SKM-1 (cell line): ENCODE measurements around the gene WFIKKN1.

Experiments used
- DNase-seq: peaks from one replicate; lab custom pipeline; 2025; ENCODE audit not compliant: unreplicated experiment; lab: John Stamatoyannopoulos, UW

The WFIKKN1 gene, protein sequence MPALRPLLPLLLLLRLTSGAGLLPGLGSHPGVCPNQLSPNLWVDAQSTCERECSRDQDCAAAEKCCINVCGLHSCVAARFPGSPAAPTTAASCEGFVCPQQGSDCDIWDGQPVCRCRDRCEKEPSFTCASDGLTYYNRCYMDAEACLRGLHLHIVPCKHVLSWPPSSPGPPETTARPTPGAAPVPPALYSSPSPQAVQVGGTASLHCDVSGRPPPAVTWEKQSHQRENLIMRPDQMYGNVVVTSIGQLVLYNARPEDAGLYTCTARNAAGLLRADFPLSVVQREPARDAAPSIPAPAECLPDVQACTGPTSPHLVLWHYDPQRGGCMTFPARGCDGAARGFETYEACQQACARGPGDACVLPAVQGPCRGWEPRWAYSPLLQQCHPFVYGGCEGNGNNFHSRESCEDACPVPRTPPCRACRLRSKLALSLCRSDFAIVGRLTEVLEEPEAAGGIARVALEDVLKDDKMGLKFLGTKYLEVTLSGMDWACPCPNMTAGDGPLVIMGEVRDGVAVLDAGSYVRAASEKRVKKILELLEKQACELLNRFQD

GRCh38 chr16:630815-631405 is at the start of gene WFIKKN1:
WFIKKN1 (plus strand) TSS chr16:630985; CDS start chr16:631254, 269 bp downstream.
- DNase-seq: no peak

DNA sequence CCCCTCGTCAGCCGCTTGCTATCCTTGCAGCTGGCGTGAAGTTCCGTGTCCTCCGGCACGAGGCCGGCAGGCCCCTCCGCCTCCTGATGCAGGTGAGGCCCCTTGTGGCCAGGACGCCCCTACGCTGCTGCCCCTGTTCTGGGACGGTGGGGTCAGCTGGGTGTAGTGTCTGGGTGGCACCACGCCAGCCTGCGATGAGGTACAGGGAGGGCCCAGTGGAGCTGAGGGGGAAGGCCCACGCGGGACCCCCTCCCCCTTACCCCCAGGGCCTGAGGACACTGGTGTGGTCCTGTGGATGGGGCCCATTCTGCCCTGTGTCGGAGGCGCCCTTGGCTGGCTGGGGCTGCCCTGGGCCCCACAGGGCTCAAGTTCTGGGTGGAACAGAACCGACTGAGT is 48.6 kb upstream of the WFIKKN1 start:
- no peak for DNase-seq

- no peak for DNase-seq
Observed at GRCh38 chr16:582614-583331, 48.0 kb upstream of the WFIKKN1 start.

DNA sequence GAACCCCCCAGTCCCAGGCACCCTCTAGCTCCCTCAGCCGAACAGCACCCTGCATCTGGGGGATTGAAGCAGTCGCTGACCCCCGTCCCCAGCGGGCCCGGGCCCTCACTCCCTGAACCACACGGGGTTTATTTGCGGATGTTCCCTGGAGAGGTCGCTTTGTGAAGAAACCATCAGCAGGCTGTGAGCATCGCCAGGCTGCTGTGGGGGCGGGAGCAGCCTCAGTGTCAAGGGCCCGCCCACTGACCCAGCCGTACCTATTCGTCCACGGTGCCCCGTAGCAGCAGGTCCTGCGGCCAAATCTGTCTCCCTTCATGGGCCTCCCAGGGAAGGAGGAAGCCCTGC is 47.3 kb upstream of the WFIKKN1 start:
- DNase-seq: no peak

DNA sequence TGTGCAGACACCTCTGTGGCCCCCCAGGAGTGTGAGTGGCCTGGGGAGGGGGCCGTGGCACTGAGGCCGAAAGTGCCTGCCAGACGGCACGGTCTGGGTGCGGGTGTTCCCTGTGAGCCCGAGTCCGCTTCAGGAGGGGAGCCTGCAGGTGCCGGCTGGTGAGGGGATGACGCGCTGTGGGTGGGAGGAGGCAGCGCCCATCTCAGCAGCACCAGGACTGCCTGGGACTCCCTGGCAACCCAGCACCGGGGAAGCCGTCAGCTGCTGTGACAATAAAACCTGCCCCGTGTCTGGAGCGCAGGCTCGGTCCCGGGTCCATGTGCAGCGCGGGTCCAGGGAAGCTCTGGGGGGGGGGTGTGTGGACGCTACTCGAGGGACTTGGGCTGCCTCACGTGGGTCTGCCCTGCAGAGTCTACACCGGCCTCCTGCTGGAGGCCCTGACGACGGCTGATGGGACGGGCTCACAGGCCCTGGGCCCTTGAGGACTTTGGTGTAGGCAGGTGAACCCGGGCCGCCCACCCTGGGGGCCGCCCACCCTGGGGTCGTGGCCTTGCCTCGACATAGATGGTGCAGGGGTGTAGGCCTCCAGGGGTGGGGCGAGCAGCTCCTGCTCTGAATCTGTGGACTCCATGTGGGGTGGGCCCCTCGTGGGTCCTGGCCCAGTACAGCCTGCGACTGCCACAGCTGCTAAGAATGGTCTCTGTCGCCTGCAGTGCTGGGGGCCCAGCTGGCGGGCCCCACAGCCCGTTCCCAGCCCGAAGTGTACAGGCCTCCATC is 46.8 kb upstream of the WFIKKN1 start:
- DNase-seq: no peak

DNA sequence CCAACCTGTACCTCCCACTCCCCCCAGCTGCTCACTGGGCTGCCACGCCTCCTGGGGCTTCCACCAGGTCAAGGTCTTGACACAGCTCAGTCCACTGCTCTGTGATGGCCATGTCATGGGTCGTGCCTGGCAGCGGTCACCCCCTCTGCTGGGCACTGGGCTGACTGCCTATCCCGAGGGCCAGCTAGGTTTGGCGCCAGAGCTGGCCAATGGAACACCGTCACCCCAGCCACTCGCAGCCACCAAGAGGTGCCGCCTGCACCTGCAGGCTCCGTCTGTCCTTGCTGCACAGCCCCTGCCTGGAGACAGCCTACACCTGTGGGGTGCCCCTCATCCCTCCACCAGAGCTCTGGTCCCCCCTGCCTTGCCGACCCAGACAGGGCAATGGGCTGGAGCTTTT is 45.4 kb upstream of the WFIKKN1 start:
- DNase-seq: no peak

DNA sequence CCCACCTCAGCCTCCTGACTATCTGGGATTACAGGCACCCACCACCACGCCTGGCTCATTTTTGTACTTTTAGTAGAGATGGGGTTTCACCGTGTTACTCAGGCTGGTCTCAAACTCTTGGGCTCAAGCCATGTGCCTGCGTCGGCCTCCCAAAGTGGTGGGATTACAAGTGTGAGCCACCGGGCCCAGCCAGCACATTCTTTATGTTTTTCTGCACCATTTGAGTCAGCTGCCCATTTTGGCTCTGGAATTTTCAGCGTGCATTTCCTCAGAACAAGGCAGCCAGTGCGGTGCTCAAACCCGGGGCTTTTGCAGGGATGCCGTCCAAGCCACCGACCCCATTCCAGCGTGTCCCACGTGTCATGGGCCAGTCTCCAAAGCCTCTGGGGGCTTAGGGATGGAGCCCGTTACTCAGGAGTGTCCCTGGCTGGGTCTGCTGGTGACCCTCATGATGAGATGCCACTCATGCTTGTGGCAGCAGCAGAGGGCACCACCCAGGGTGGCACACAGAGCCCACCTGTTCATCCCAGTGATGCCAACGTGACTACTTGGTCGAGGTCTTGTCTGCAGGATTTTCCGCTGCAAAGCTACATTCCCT is 44.6 kb upstream of the WFIKKN1 start:
- no peak for DNase-seq

DNA sequence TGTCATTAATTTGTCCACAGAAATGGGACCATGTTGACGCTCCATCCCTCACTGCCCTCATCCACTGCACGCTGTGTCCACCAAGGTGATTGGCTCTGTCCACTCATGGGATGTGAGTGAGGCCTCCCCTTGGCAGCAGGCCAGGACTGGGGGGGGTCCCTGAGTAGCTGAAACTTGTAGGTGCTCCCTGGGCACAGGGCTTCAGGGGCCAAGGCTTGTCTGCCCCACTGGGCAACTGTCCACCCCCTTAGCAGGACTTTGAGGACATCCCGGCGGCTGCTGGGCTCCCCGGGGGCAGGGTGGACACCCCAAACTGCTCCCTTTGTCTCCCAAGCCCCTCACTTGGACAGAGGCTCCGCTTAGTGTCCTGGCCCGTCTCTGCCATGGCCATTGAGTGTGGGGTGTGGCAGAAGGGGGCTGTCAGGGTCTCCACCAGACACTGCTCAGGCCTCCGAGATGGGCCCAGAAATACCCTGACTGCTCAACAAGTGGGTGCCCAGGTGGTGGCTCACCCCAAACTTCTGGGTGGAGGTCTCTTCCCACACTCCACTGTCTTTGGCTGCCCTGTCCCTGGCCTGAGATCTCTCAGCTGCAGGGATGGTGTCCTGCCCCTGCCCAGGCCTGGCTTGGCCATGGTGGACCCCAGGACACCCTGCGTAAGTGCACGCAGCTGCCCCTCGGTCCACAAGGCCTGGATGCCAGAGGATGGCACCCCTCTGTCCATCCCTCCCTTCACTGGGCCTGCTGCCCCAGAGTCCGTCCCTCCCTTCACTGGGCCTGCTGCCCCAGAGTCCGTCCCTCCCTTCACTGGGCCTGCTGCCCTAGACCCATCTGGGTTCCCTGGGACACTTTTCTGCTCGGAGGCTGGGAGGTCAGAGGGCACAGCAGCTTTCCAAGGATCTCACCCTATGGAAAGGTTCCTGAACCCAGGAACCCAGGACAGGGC is 43.9 kb upstream of the WFIKKN1 start:
- no peak for DNase-seq

- DNase-seq: no peak
Observed at GRCh38 chr16:588639-588888, 42.2 kb upstream of the WFIKKN1 start.

- DNase-seq: peak; percentile 81
Observed at GRCh38 chr16:588889-589657, 41.7 kb upstream of the WFIKKN1 start.

GRCh38 chr16:589658-590187 is 41.1 kb upstream of the WFIKKN1 start, which contains the start of gene RAB40C:
RAB40C (plus strand) TSS chr16:590066; CDS start chr16:590292, 226 bp downstream.
- peak; percentile 90 for DNase-seq

DNA sequence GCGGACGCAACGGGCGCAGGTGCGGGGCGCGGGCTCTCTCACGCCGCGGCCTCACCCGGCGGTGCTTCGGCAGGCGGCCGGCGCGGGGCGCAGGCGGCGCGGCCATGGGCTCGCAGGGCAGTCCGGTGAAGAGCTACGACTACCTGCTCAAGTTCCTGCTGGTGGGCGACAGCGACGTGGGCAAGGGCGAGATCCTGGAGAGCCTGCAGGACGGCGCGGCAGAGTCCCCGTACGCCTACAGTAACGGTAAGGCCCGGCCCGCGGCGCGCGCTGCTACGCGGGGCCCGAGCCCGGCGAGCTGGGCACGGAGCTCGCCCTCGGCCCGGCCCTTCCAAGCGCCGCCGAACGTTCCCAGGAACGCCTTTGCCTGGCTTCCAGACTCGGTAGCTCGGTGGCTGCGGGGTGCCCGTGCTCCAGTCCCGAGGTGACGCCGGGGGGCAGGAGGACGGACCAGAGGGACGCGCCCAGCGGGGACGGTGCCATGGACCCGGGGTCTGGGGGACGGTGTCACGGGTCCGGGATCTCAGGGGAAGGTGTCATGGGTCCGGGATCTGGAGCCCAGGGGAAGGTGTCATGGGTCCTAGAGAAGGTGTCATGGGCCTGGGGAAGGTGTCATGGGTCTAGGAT is 40.5 kb upstream of the WFIKKN1 start:
- no peak for DNase-seq

- no peak for DNase-seq
Observed at GRCh38 chr16:590815-591200, 40.0 kb upstream of the WFIKKN1 start.

DNA sequence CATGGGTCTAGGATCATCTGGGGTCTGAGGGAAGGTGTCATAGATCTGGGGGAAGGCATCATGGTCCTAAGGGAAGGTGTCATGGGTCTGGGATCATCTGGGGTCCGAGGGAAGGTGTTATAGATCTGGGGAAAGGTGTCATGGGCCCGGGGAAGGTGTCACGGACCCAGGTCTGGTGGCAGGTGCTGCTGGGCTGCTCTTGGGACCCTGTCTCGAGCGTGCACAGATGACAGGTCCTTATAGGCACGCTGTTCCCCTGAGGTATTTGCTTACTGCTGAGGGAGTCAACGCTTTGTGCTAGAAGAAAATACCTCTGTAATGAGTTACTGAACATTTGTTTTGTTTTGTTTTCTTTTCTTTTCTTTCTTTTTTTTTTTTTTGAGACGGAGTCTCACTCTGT is 39.6 kb upstream of the WFIKKN1 start:
- no peak for DNase-seq

GRCh38 chr16:591892-592517 is 38.8 kb upstream of the WFIKKN1 start:
- no peak for DNase-seq

- peak; percentile 97 for DNase-seq
Observed at GRCh38 chr16:592518-593306, 38.1 kb upstream of the WFIKKN1 start.

- DNase-seq: no peak
Observed at GRCh38 chr16:593406-593805, 37.4 kb upstream of the WFIKKN1 start.
